Suppressor macrophage treated with lipopolysaccharide for 4 hours (primary cell): ENCODE measurements around the gene SDHC.

Source experiments
- DNase-seq: peaks from one replicate; pipeline ENCODE4 v3.0.0-alpha.2; 2020

SDHC gene

GRCh38 chr1:161314201-161314981 is at the start of gene SDHC:
Gene SDHC (plus strand): TSS chr1:161314381. CDS start chr1:161314406, 25 bp downstream.
- peak; percentile 91 for DNase-seq

- DNase-seq, result no peak
Observed at GRCh38 chr1:161265305-161265704, 48.9 kb upstream of the SDHC start.

DNA sequence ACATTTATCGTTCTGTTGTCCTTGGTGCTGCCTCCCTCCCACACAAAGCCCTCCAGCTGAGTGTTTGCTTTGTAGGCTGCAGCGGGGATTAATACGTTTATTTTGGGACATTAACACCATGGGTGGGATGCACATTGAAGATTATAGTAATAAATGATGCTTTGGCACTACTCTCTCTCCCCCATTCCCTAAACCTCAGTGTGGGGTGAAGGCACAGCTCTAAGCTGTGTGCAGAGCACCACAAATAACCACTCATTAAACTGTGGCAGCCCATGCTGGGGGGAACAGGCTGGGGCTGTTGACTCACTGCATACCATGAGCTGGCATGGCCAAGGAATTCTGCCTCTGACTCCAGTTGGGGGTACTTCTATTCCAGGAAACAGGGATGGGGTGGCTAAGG is 48.0 kb upstream of the SDHC start:
- DNase-seq, result no peak

DNA sequence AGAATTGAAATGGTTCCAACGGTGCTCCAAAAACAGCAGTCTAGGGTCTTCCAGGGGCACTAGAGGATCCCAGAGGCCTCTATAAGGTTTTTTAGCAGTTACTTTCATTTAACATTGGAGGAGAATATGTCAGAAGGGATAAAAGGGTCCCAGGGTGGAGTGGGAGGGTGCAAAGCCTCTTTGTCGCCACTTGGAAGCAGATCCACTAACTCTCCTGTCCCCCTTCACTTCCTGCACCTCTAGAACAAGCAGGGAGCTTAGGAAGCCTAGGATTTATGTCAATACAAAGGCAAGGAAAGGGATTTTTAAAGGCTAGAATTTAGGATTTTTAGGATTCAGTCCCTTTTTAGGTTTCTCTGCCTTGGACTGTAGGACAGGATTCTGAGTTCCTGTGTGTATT is 47.3 kb upstream of the SDHC start:
- no peak for DNase-seq

GRCh38 chr1:161267321-161267720 is 46.9 kb upstream of the SDHC start:
- peak; percentile 34 for DNase-seq

GRCh38 chr1:161273402-161273801 is 40.8 kb upstream of the SDHC start:
- DNase-seq, result no peak

- DNase-seq, result no peak
Observed at GRCh38 chr1:161274874-161275273, 39.3 kb upstream of the SDHC start.

- peak; percentile 22 for DNase-seq
Observed at GRCh38 chr1:161282991-161283390, 31.2 kb upstream of the SDHC start.

DNA sequence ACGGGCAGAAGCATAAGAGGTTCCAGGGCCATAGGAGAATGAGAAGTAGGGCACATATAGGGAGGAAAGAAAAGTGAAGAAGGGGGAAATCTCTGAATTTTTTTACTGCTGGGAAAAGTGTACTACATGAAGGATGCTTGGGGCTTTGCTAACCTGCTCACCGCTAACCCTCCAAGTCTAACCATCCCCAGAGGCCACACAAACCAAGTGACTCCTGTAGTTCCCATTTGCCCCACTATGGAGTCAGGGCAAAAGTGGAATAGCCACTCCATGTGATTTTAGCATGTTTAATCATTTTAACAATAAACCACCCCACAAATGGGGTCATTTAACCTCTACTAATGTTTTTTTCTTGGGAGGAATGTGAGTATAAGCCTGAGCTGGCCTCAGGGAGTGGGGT is 29.1 kb upstream of the SDHC start:
- DNase-seq, result no peak

DNA sequence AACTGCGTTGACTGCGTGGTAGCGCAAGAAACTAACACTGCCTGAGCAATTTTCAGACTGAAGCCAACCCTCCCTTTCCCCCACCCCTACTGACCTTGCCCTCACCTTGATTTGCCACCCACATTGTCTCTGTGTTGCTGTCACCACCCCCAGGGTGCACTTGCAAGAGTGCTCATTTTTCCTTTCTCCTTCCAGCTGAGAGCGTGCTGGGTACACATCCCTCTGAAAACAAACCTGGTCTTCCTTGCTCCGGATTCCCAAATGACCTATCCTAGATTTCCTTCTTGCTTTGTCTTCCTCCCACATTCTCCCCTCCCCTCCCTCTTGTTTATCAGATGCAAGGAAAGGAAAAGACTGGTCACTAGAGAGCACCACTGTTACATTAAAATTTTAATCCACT is 28.7 kb upstream of the SDHC start:
- no peak for DNase-seq

- DNase-seq, result no peak
Observed at GRCh38 chr1:161287482-161288054, 26.6 kb upstream of the SDHC start.

DNA sequence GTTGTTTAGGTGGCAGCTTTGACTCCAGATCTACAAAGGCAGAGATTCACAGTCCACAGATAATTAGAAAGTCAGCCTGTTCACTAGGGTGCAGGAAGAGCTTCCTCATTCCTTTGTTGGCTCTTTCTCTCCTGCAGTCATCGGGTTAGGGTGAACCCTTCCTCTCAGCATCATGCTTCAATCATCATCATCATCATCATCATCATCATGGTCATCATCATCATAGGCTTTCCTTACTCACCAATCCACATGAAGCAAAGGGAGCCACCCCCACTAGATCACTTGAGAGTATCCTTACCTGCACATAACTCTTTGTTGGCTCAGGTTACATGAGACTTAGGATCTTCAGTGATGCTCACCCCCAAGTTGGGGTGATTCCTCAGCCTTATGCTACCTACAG is 23.4 kb upstream of the SDHC start:
- no peak for DNase-seq

GRCh38 chr1:161297415-161297814 is 16.8 kb upstream of the SDHC start:
- no peak for DNase-seq

DNA sequence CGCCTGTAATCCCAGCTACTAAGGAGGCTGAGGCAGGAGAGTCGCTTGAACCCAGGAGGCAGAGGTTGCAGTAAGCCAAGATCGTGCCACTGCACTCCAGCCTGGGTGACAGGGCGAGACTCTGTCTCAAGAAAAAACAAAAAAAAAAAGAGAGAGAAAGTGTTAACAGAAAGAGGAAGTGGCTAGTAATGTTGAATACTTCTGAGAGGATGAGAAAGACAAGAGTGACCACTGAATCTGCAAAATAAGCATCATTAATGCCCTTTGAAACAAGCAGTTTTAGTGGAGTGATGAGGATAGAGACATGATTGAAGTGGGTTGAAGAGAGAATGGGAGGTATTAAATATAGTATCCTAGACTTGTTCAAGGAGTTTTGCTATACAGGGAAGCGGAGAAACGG is 16.1 kb upstream of the SDHC start:
- peak; percentile 73 for DNase-seq

GRCh38 chr1:161299347-161299746 is 14.8 kb upstream of the SDHC start:
- no peak for DNase-seq

- no peak for DNase-seq
Observed at GRCh38 chr1:161300478-161300877, 13.7 kb upstream of the SDHC start.

DNA sequence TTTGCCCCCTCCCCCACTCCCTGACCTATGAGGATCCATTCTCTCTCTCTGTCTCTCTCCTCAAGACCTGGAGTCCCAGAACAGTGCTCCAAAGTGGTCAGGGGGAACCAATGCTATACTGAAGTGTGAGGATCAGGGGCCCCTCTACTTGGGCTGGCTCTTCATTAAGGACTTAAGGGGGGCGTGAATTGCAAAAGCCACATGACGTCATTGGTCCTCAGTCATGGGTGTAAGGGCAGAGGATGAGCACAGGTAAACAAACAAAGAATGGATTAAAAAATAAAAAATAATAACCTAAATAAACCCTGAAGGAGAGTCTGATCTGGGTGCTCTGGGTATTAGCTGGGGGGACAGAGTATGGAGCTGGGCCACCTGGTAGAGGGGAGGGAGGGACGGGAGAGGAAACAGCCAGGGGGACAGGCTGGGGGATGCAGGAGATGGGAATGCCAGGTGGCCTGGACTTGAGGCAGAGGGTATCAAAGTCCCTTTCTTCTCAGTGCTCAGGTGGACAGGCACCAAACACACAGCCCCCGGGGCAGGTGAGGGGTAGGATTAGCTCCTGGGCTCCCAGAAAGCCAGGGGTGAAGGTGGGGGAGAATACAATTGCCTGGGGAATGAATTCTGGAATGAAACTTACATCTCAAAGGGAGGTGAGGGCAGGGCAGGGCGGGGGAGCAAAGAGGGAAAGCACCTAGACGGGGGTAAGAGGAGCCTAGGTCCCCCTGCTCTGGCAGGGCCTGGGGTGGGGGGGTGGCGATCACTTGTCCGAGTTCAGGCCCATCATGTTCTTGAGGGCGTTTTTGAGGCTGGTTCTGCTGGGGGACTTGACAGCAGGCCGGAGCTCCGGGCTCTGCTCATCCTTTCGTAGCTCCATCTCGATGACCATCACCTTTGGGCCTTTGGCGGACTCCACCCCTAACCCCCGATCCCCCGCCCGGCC is 9.0 kb upstream of the SDHC start:
- no peak for DNase-seq

- peak; percentile 83 for DNase-seq
Observed at GRCh38 chr1:161305867-161306519, 8.2 kb upstream of the SDHC start.

GRCh38 chr1:161307230-161307768 is 6.9 kb upstream of the SDHC start:
- DNase-seq, result peak; percentile 30

- no peak for DNase-seq
Observed at GRCh38 chr1:161307892-161308638, 6.1 kb upstream of the SDHC start.

- no peak for DNase-seq
Observed at GRCh38 chr1:161309868-161310267, 4.3 kb upstream of the SDHC start, which contains the start of gene MPZ. Gene MPZ (minus strand): TSS chr1:161309968. CDS start chr1:161309905, 63 bp downstream.
